Measurements from ENCODE around the gene KCNQ4.
A peak's percentile ranks its signal among the peaks of the same experiment; 100 is the strongest.

Gene KCNQ4

DNA sequence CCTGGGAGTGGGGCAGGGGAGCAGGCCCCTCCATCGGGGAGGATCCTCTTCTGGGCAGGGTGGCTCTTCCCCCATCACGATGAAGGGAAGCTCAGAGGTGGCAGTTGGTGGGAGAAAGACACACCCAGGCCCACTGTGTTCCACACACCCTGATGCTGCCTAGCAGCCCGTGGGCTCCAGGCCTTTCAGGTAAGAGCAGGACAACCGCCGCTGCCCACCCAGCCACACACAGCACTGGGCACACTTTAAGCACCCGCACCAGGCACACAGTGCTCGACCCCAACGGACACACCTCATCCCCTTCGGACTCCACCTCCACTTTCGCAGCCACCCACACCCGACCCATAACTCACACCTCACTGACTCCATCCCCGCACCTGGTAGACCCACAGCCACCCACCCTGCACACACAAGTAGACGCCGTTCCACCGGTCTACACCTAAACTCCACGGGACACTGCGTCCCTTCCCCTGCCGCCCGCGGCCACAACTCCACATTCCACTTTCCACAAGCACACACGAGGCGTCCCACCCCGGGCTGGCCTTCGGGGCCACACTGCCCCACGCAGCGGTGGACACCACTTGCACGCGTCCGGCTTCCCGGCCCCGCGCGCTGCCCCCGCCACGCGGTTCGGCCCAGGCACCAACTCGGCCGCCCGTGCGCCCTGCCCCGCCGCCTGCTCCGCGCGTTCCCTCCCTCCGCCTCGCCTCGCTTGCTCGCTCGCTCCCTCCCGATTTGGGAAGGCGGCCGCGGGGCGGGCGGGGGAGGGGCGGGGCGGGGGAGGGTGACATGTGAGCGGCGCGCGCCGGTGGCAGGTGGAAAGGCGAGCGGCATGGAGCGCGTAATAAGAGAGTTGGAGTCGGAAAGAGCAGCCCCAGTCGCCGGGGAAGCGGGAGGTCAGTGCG is at the start of gene KCNQ4:
KCNQ4 (plus strand) TSS at position 787 of the 905 bp plus-strand sequence. CDS start 307 bp downstream, outside the sequence.
- no peak for DNase-seq (ENCODE audit: low read depth)

DNA sequence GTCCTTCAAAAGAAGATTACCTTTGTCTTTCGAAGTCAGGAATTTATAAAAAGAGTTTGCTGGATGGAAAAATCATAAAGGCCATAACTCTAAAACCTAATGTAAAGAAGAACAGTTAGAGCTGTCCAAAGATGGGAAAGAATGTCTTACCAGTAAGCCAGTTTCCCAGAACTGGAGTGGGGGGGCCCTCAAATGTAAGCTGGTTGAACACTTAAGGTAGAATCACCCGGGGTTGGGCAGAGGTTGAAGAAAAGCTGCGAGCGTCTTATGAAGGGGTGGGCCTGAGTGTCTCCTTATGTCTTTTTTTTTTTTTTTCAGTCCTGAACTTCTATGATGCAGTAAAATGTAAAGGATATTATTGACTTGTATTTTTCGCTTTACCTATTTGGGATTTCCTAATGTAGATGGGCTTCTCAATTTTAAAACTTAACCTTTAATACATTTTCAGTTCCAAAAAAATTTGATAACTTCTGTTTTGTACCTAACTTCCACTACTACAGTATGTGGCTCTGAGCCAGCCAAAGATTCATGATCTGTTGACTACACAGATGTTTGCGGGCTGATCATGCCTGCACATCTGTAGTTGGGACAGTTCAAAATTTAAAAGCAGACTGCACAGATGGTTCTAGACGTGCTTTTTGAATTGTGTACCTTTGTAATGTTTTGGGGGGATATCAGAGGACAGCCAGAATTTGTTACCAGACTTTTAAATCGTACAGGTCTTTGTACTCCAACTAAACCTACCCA is 48.5 kb upstream of the KCNQ4 start:
- no peak for DNase-seq (ENCODE audit: low read depth)

DNA sequence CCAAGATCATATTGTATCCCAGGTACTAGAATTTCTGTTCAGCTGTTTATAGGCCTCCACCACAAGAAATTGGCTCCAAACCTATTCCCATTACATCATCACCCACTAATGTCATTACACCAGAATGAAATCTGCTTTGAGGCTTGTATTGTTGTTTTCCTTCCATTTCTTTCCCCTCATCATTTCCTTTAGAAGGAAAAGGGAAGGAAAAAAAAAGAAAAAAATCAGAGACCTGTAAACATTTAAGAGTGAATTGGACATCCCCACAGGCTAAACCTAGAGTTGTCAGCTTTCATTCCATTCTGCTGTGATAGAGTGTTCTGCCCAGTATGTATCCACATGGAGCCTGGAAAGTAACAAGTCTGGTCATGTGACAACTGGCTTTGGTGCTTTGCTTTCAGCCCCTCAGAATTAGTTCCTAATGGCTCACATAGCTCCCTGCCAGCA is 47.5 kb upstream of the KCNQ4 start:
- DNase-seq (ENCODE audit: low read depth) = peak; percentile 88

GRCh38 chr1:40738831-40739230 is 44.8 kb upstream of the KCNQ4 start:
- no peak for DNase-seq (ENCODE audit: low read depth)

GRCh38 chr1:40739455-40740008 is 44.1 kb upstream of the KCNQ4 start:
- no peak for DNase-seq (ENCODE audit: low read depth)

DNA sequence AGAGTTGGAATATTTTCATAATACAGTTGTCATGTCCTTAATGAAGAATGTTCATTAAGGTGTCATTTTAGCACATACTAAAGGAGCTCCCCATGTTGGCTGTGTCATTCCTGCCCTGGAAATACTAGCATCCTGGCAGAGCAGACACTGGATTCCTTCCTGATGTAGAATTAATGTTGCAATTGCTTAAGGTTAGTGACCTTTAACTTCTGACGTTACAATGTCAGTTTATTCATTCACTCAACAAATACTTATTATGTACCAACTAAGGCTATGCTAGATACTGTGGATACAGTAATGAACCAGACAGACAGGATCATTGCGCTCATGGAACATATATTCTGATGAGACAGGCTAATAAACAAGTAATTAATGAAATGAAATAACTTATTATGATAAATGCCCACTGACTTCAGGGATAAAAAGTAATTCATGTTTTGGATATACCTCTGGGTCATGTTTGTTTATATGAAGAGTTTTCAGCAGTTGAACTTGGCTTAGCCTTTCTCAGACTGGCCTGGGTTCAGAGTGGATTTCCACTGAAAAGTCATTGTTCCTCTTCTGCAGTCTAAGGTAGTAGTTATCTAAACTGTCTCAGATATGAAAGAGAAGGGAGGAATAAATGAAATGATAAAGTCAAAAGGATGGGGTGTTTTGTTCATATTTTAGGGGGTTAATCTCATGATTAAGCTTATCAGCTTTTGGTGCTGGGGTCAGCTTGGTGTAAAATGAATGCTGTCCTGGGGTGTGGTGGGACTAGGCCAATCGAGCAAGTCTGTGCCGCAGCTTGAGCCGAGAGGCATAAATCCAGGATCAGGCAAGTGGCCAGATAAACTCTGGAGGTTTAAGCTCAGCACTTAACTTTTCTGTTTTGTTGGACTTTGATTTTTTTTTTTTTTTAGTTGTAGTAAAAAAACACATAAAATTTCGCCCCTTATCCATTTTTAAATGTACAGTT is 43.3 kb upstream of the KCNQ4 start:
- DNase-seq (ENCODE audit: low read depth) = no peak

- DNase-seq (ENCODE audit: low read depth) = no peak
Observed at GRCh38 chr1:40740997-40741736, 42.4 kb upstream of the KCNQ4 start.

- peak; percentile 31 for DNase-seq (ENCODE audit: low read depth)
Observed at GRCh38 chr1:40742363-40743061, 41.1 kb upstream of the KCNQ4 start.

GRCh38 chr1:40743452-40743851 is 40.1 kb upstream of the KCNQ4 start:
- DNase-seq (ENCODE audit: low read depth) = no peak

GRCh38 chr1:40743860-40744259 is 39.7 kb upstream of the KCNQ4 start:
- DNase-seq (ENCODE audit: low read depth) = no peak

GRCh38 chr1:40745176-40745575 is 38.4 kb upstream of the KCNQ4 start:
- DNase-seq (ENCODE audit: low read depth) = no peak

DNA sequence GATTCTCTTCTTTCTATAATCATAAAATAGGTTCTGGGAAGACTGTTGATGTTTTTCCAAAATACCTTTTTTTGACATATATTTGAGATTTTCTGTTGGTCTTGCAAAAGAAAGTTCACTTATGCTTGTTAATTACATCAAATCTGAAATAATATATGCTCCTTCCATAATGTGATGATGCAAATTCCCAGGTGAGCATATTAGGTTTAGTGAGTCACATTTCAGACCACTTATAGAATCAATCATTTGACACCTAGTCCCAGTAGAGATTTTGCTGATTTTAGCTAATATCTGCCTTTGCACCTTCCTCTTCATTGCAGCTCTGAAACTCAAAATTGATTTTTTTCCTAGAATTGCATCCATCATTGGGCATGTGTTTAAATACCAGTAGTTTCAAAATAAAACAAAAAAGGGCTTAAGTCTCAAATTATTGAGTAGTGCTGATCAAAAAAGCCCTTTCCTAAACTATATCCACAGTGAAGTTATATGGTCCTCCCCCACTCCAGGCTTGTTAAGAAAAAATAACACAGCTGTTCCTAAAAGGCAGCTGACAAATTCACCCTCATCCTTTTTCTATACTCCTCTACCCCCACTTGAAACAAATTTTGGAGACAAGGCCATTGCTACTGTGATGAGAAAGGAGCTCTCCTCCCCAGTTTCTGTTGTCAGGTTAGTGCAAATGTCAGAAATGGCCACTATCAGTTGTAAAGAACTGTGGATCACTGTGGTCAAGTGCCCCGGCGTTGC is 37.1 kb upstream of the KCNQ4 start:
- DNase-seq (ENCODE audit: low read depth) = no peak

DNA sequence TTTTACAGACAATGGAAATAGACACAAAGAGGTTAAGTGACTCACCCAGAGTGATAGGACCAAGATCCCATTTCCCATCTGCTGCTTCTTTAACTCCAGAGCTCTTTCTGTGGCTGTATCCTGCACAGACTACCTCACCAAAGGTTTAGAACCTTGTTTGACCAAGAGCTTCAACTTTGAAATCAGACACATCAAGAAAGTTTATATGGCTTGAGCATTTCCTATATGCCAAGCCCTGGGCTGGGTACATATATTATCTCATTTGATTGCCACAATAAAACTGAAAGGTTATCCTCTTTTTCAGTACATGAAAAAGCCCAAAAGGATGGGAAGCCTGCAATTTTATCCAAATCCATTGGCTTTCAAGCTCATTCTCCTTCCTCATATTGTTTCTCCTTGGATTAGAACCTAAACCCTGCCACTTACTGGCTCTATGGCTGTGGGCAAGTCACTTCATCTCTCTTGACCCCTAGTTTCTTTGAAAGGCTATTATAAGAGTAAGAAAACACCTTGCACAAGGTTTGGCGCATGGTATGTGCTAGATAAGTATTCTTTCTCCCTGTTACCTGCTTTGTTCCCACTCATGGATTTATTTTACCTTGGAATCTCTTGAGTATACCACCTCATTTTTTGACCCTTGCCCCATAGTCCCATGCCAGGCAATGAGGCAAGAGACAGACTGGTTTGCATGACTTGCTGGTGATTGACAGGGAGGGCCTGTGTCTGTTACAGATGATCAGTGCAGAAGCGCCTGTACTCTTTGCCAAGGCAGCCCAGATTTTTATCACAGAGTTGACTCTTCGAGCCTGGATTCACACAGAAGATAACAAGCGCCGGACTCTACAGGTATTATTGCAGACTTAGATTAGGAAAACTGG is 34.5 kb upstream of the KCNQ4 start:
- DNase-seq (ENCODE audit: low read depth) = no peak

- no peak for DNase-seq (ENCODE audit: low read depth)
Observed at GRCh38 chr1:40749817-40750216, 33.8 kb upstream of the KCNQ4 start.

DNA sequence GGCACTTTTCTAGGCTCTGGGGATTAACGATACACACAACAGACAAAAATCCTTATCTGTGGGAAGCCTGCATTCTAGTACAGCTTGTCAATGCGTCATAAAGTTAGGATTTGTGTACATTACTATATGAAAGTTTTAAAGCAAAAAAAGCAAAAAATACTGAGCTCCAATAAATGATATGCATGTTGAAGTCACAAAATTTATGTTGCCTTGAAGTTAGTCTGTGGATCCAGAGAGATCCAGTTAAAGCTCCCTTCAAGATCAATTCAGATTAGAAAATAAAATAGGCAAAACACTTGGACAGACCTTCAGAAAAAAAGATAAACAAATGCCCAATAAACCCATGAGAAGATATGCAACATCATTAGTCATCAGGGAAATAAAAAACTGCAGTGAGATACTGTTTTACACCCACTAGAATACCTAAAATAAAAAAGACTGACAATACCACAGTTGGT is 33.1 kb upstream of the KCNQ4 start:
- DNase-seq (ENCODE audit: low read depth) = peak; percentile 88

DNA sequence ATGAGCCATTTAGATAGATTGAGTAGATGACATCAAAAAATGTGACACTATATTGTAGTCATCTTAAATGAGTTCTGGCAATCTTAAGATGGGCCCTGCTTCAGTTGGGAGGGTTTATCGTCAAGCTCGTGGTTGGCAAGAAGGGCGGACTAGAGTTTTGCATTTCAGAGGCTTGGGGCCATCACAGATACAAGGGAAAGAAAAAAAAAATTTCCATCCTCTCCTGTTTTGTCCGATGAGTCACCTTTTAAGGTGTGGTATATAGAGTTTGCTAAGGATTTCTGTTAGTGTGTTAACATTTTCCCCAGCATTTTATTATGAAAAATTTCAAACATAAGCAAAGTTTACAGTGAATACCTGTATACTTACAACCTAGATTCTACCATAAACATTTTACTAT is 31.8 kb upstream of the KCNQ4 start:
- DNase-seq (ENCODE audit: low read depth) = no peak

- DNase-seq (ENCODE audit: low read depth) = no peak
Observed at GRCh38 chr1:40753142-40753882, 30.3 kb upstream of the KCNQ4 start.

GRCh38 chr1:40754201-40754600 is 29.4 kb upstream of the KCNQ4 start:
- DNase-seq (ENCODE audit: low read depth) = no peak

All from amniotic epithelial cell (primary cell).